Measurements from ENCODE around the gene CAPN14. TPM values are rescaled to one million over a fixed set of nuclear protein-coding genes. Genes with fewer than 3 reads are reported as not detected.
A peak's percentile ranks its signal among the peaks of the same experiment; 100 is the strongest.

The CAPN14 gene
- total and polyA plus RNA-seq, 4 donors = 0.03 to 0.26 (median 0.14) TPM

DNA sequence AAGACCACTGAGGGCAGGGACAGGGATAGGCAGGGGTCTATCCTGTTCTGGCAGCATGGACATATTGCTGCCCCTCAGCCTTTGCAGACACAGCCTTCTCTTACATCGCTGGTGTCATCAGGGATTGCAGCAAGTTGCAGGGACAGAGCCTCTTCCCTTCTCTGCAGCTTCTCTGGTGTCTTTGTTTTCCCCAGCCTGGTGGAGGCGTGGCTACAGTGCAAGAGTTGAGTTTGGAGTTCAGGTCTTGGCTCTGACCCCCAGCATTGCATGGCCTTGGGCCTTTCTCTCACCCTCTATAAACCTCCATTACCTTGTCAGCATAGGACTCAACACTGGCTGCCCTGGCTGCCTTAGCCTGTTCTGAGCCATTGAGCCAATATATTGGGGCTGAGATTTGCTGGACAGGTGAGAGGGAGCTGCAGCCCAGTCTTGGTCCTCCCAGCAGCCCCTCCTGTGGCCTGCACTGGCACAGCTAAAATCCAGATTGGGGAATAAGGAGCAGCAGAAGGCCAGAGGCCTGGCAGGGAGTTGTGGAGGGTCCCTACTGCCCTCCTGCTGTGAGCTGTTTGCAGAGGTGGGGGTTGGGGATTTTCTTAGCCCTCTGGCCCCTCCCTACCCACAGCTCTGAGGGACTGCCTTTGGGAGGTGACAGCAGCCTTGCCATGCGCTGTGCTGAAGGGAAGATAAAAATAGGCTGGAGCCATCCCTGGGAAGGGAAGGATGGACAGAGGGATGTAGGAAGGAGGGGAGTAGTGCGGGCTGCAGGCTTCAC lies 39.5 kb upstream of the CAPN14 start:
- 85 to 90% methylated on average over 4 of the region's 4 CpGs for WGBS, 2 donors

DNA sequence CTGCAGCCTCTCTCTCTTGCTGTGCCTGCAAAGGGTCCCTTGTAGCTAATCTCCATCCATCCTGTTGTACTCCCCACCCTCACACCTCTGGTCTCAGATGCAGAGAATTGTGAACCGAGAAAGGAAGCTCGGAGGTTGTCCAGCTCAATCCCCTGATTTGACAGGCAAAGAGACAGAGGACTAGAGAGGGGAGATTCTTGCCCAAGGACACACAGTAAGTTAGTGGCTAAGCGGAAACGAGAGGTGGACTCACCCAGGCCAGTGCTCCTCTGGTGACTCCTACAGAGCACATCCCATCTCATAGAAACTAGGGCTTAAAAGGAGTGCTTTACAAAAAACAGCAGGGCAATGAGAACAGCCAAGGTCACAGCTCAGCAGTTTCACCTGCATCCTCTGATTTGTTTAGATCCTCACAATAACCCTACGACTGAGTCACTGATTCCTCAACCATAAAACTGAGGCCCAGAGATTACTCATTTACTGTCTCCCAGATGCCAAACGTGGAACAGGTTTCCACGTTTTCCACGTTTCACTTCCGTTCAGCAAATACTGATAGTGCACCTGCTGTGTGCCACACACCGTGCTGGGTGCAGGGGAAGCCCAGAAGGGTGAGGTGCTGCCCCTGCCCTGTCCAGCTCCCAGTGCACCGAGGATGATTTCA lies 38.7 kb upstream of the CAPN14 start:
- peaks cover 0 to 4% (median 0%) of the 10 kb centered on the region in 5 donors for H3K4me1 ChIP-seq (ENCODE audit: control insufficient read depth in 5 of 5, insufficient read depth in 5 of 5, low read length in 5 of 5)
- no peaks in the 10 kb centered on the region for H3K27me3 ChIP-seq (ENCODE audit: control insufficient read depth in 3 of 3, insufficient read depth in 3 of 3, low read length in 2 of 3)
- DNase-seq (no peak), ATAC-seq (ENCODE audit: insufficient read depth, low FRiP score) (no peak)
- H3K9ac ChIP-seq (ENCODE audit: insufficient read depth in 1 of 2, low read length in 2 of 2) = no peak overlapping the region
- TF ChIP-seq, protein P1, sequence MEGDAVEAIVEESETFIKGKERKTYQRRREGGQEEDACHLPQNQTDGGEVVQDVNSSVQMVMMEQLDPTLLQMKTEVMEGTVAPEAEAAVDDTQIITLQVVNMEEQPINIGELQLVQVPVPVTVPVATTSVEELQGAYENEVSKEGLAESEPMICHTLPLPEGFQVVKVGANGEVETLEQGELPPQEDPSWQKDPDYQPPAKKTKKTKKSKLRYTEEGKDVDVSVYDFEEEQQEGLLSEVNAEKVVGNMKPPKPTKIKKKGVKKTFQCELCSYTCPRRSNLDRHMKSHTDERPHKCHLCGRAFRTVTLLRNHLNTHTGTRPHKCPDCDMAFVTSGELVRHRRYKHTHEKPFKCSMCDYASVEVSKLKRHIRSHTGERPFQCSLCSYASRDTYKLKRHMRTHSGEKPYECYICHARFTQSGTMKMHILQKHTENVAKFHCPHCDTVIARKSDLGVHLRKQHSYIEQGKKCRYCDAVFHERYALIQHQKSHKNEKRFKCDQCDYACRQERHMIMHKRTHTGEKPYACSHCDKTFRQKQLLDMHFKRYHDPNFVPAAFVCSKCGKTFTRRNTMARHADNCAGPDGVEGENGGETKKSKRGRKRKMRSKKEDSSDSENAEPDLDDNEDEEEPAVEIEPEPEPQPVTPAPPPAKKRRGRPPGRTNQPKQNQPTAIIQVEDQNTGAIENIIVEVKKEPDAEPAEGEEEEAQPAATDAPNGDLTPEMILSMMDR (IDR thresholded peaks at IDR 0.05; ENCODE audit: control extremely low read depth, extremely low read depth) = no peak
- no peaks in the 10 kb centered on the region for H3K9me3 ChIP-seq (ENCODE audit: control insufficient read depth in 4 of 4, insufficient read depth in 3 of 4, low read length in 3 of 4)
- no peak overlapping the region for H3K4me3 ChIP-seq
- H3K27ac ChIP-seq (ENCODE audit: low read depth in 1 of 2, low read length in 1 of 2) = no peak overlapping the region
- 92 to 96% methylated on average over 11 of the region's 11 CpGs for WGBS, 2 donors
- peaks cover 0 to 2% (median 0%) of the 10 kb centered on the region in 4 donors for H3K36me3 ChIP-seq (ENCODE audit: control insufficient read depth in 4 of 4, insufficient read depth in 4 of 4, low read length in 4 of 4)

More for the DNA sequence above, 39.5 kb upstream of the CAPN14 start:
- H3K4me3 ChIP-seq = no peak overlapping the region
- no peak overlapping the region for H3K27ac ChIP-seq (ENCODE audit: low read depth in 1 of 2, low read length in 1 of 2)
- H3K4me1 ChIP-seq (ENCODE audit: control insufficient read depth in 5 of 5, insufficient read depth in 5 of 5, low read length in 5 of 5) = no peaks in the 10 kb centered on the region
- ATAC-seq (ENCODE audit: insufficient read depth, low FRiP score) = no peak
- no peak for DNase-seq
- H3K36me3 ChIP-seq (ENCODE audit: control insufficient read depth in 4 of 4, insufficient read depth in 4 of 4, low read length in 4 of 4) = no peaks in the 10 kb centered on the region
- no peak overlapping the region for H3K9ac ChIP-seq (ENCODE audit: insufficient read depth in 1 of 2, low read length in 2 of 2)
- no peaks in the 10 kb centered on the region for H3K9me3 ChIP-seq (ENCODE audit: control insufficient read depth in 4 of 4, insufficient read depth in 3 of 4, low read length in 3 of 4)
- no peaks in the 10 kb centered on the region for H3K27me3 ChIP-seq (ENCODE audit: control insufficient read depth in 3 of 3, insufficient read depth in 3 of 3, low read length in 2 of 3)
- TF ChIP-seq, protein P1 (IDR thresholded peaks at IDR 0.05; ENCODE audit: control extremely low read depth, extremely low read depth) = no peak

DNA sequence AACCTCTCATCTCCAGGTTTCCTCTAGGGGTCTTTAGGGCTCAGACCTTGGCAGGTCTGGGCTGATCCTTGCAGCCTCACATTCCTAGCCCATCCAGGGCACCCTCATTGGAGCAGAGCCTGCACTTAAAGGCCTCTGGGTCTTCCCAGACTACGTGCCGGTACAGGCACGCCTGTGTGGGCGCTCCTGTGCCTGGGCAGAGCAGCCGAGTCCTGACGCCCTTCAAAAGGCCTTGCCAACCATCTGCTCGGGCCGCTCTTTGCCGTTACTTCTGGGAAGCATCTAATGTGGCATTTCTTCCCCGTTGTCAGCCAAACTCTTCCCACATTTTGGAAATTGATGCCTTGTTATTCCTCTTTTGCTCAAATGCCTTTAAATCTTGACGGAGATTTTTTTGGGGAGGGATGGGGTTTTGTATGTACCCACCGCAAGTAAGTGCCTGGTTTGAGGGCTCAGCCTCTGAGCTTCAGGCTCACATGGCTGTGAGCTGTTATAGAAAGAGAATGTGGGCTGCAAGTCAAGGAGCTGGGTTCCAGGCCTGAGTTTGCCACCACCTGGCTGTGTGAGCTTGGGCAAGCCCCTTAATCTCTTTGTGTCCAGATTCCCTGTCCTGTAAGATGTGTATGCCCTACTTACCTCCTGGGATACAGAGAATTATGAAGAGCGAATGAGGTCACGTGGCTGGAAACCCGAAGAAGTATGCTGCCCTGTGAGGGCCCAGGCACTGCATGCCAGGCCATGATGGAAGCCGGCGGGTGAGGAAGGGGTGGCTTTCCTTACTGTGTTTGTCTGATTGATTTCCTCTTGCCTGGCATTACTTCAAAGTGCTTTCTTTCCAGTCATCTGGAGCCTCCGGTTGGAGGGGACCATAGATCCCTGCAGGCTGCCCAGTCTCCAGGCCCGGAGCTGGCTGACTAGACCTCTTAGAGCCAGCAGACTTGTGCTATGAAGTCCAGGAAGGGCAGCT lies 37.2 kb upstream of the CAPN14 start:
- peaks cover 0 to 10% (median 0%) of the 10 kb centered on the region in 5 donors for H3K4me1 ChIP-seq (ENCODE audit: control insufficient read depth in 5 of 5, insufficient read depth in 5 of 5, low read length in 5 of 5)
- no peak overlapping the region for H3K4me3 ChIP-seq
- H3K9ac ChIP-seq (ENCODE audit: insufficient read depth in 1 of 2, low read length in 2 of 2) = no peak overlapping the region
- H3K27ac ChIP-seq (ENCODE audit: low read depth in 1 of 2, low read length in 1 of 2) = no peak overlapping the region
- H3K9me3 ChIP-seq (ENCODE audit: control insufficient read depth in 4 of 4, insufficient read depth in 3 of 4, low read length in 3 of 4) = no peaks in the 10 kb centered on the region
- peaks cover 0 to 5% (median 0%) of the 10 kb centered on the region in 4 donors for H3K36me3 ChIP-seq (ENCODE audit: control insufficient read depth in 4 of 4, insufficient read depth in 4 of 4, low read length in 4 of 4)
- 84 to 89% methylated on average over 19 of the region's 19 CpGs for WGBS, 2 donors
- no peaks in the 10 kb centered on the region for H3K27me3 ChIP-seq (ENCODE audit: control insufficient read depth in 3 of 3, insufficient read depth in 3 of 3, low read length in 2 of 3)
- DNase-seq (peak in 2 of 3 donors; percentile 19 to 31), ATAC-seq (ENCODE audit: insufficient read depth, low FRiP score) (no peak)
- TF ChIP-seq, protein P1 (IDR thresholded peaks at IDR 0.05; ENCODE audit: control extremely low read depth, extremely low read depth) = no peak

Data from lung (tissue), 12 donors.